Testis (tissue), 3 donors: ENCODE measurements around the gene ITPKB. TPM values are rescaled to one million over a fixed set of nuclear protein-coding genes. Genes with fewer than 3 reads are reported as not detected.

Experiments used
- DNase-seq: peaks from one replicate; pipeline ENCODE4 v3.0.0-alpha.2; 2019
- H3K27ac ChIP-seq, 2 donors: fragments of 200-600 bp; sonication (generic); one replicate each; pipeline ENCODE4 v1.5.1; 2019
- H3K27me3 ChIP-seq: fragments of 200-600 bp; sonication (generic); one replicate; pipeline ENCODE4 v1.5.1; 2019
- H3K36me3 ChIP-seq: fragments of 200-600 bp; sonication (generic); one replicate; pipeline ENCODE4 v1.5.1; 2017; ENCODE audit warnings: low read depth; ENCODE audit errors: missing control alignments
- H3K4me1 ChIP-seq: fragments of 200-600 bp; sonication (generic); one replicate; pipeline ENCODE4 v1.5.1; 2019
- H3K4me3 ChIP-seq, 2 donors: fragments of 200-600 bp; sonication (generic); one replicate each; pipeline ENCODE4 v1.5.1; 2017 to 2019
- H3K9me3 ChIP-seq: fragments of 200-600 bp; sonication (generic); one replicate; pipeline ENCODE4 v1.5.1; 2017
- CTCF ChIP-seq, 3 experiments: fragments of 450-650 bp in 2 of 3; fragments of 200-600 bp in 1 of 3; sonication (generic) in 1 of 3; IDR thresholded peaks; one replicate each; pipeline ENCODE4 v1.5.1; 2016 to 2019; ENCODE audit warnings: antibody characterized with exemption in 3 of 3, mild to moderate bottlenecking in 2 of 3, moderate library complexity in 1 of 3
- POLR2A ChIP-seq: fragments of 450-650 bp; IDR thresholded peaks from one replicate; pipeline ENCODE4 v1.6.1; 2017; ENCODE audit warnings: antibody characterized with exemption, mild to moderate bottlenecking, moderate library complexity
- WGBS, 2 donors: methylation state at CpG; one replicate each; pipeline ENCODE4 v1.1.5; 2018; 5-methylcytosine and 5-hydroxymethylcytosine counted together
- intact Hi-C: fragments of 100-400 bp; cut with DNase I; formaldehyde crosslinking; loops from one replicate; pipeline ENCODE4 v1.15.1; 2023; ENCODE audit warnings: low total_unique reads
- polyA plus RNA-seq: library from polyadenylated mRNA; stranded (reverse); fragments of 350-450 nt; fragmentation: Illumina TruSeq; extraction: RNeasy Lipid Tissue Mini Kit (QIAGEN cat#74804); gene quantifications from one replicate; pipeline ENCODE4 v1.2.3, GENCODE V29; 2014; ENCODE audit warnings: low read depth, low replicate concordance; ENCODE audit not compliant: insufficient read depth
- total RNA-seq, 2 donors: library from RNA; depleted of rRNA; stranded (reverse); fragments of >200 nt; gene quantifications; one replicate each; pipeline ENCODE4 v1.2.3, GENCODE V29; 2016

Gene ITPKB
- total and polyA plus RNA-seq, 3 donors from 2014 or later, result 11.4 to 18.0 (median 13.5) TPM

GRCh38 chr1:226590614-226591013, 148.5 kb downstream of the ITPKB start:
- H3K27me3 ChIP-seq, result no peaks in the 10 kb centered on the region
- DNase-seq, result no peak
- H3K9me3 ChIP-seq, result no peaks in the 10 kb centered on the region
- H3K4me3 ChIP-seq, result no peak overlapping the region
- no peaks in the 10 kb centered on the region for H3K36me3 ChIP-seq
- H3K4me1 ChIP-seq, result peaks cover 18% of the 10 kb centered on the region
- WGBS, 2 donors, result 95 to 98% methylated on average over 7 of the region's 7 CpGs
- TF ChIP-seq POLR2A (no peak), CTCF (IDR thresholded peaks at IDR 0.05) (no peak)
- intact Hi-C loops, result no loop called here
- no peak overlapping the region for H3K27ac ChIP-seq

DNA sequence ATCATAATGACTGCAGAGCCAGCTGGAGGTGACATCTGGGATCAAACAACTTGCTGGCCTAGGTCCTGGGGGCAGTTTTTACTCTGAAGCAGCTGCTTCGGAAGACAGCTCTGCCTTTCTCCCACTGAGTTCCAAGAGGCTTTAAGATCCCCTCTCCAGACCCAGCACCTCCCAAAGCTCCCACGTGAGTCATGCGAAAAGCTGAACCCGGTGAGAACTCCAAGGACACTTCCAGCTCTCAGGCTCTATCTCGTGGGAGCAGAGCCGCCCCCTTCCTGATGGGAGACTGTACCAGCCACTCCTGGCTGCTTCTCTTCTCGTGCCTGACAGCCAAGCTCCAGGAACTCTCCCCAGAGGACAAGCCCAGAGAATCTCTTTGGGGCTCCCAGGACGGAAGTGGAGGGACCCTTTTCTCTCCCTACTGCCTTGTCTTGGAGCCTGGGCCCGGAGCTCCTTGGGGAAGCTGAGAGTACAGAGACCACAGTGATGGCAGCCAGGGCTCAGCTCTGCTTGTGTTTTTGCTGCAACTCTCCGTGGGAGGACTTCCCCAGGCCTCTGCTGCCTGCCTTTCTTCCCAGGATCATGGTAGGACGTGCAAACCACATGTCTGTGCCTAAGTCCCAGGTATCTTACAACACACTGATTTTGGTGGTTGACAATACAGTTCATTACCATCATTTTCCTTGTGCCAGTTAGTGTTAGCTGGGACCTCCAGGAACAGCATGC, 149.9 kb downstream of the ITPKB start:
- TF ChIP-seq POLR2A (no peak), CTCF (IDR thresholded peaks at IDR 0.05) (no peak)
- WGBS, 2 donors, result 24 to 32% methylated on average over 6 to 11 of the region's 11 CpGs
- intact Hi-C loops, result no loop called here
- H3K4me3 ChIP-seq, result no peak overlapping the region
- no peaks in the 10 kb centered on the region for H3K36me3 ChIP-seq
- no peaks in the 10 kb centered on the region for H3K27me3 ChIP-seq
- peak overlapping the region; percentile 49 to 79 for H3K27ac ChIP-seq
- no peaks in the 10 kb centered on the region for H3K9me3 ChIP-seq
- peak; percentile 78 for DNase-seq
- peaks cover 18% of the 10 kb centered on the region for H3K4me1 ChIP-seq

- WGBS, 2 donors, result 37 to 38% methylated on average over 2 of the region's 2 CpGs
- Histone ChIP-seq H3K27me3 (no peaks in the 10 kb centered on the region), H3K27ac (peak overlapping the region; percentile 49 to 79), H3K9me3 (no peaks in the 10 kb centered on the region), H3K36me3 (no peaks in the 10 kb centered on the region), H3K4me3 (no peak overlapping the region), H3K4me1 (peaks cover 18% of the 10 kb centered on the region)
- intact Hi-C loops, result no loop called here
- TF ChIP-seq POLR2A (no peak), CTCF (IDR thresholded peaks at IDR 0.05) (no peak)
- DNase-seq, result peak; percentile 39
These were observed 150.6 kb downstream of the ITPKB start for GRCh38 chr1:226588484-226588883.

DNA sequence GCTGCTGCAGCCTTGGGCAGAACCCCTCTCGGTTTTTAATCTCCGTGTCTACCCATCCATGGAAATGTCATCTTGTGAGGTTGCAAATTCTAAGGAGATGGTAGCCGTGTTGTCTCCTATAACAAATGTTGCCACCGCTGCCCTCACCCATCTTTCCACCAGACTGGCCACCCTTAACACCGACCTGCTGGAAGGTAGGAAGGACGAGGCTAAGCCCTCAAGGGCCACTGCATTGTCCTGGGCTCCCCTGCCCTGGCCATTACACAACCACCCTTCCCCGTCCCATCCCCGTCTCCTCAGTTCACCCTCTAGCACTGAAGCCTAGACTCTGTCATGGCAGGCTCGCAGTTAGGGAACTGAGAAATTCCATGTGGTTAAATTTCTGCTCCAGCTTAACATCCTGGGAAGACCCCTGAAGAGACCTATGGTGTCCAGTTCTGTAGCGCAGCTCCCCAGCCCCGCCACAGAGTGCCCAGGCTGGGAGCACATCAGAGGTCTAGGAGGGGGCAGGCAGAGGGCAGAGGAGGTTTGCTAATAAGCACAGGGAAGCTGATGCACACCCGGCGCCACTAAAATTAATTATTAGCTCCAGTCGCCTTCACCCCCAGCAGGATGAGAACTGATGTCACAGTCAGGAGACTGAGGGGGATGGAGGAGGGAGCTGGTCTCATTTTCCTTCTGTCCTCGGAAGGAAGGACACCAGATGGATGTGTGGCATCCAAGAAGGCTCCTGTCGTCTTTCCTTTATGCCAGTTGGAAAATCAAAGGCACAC, 152.2 kb downstream of the ITPKB start:
- DNase-seq, result no peak
- WGBS, 2 donors, result 90 to 92% methylated on average over 16 of the region's 16 CpGs
- Histone ChIP-seq H3K4me3 (no peak overlapping the region), H3K27ac (no peak overlapping the region), H3K4me1 (peaks cover 18% of the 10 kb centered on the region), H3K9me3 (no peaks in the 10 kb centered on the region), H3K27me3 (no peaks in the 10 kb centered on the region), H3K36me3 (no peaks in the 10 kb centered on the region)
- no peak for TF ChIP-seq CTCF (IDR thresholded peaks at IDR 0.05)
- no peak for TF ChIP-seq POLR2A
- intact Hi-C loops, result no loop called here
